ENCODE data around the gene DNM3.

DNA sequence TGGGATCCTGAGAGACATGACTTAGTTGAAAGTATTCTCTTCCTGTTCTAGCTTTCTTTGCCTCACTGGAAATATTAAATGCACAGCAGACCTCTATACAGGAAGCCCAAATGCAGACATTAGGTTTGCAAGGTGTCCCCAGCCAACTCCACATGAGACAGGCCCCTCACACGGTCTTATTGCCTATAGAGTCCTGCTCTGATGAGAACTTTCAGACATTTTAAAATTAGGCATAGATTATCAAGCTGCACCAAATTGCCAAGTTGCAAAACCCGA is 327.2 kb downstream of the DNM3 start:
- TF ChIP-seq, protein P1, sequence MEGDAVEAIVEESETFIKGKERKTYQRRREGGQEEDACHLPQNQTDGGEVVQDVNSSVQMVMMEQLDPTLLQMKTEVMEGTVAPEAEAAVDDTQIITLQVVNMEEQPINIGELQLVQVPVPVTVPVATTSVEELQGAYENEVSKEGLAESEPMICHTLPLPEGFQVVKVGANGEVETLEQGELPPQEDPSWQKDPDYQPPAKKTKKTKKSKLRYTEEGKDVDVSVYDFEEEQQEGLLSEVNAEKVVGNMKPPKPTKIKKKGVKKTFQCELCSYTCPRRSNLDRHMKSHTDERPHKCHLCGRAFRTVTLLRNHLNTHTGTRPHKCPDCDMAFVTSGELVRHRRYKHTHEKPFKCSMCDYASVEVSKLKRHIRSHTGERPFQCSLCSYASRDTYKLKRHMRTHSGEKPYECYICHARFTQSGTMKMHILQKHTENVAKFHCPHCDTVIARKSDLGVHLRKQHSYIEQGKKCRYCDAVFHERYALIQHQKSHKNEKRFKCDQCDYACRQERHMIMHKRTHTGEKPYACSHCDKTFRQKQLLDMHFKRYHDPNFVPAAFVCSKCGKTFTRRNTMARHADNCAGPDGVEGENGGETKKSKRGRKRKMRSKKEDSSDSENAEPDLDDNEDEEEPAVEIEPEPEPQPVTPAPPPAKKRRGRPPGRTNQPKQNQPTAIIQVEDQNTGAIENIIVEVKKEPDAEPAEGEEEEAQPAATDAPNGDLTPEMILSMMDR (IDR thresholded peaks at IDR 0.05; ENCODE audit: insufficient read depth, low read depth, low read length), result no peak
- no peak for TF ChIP-seq EZH2 (IDR thresholded peaks at IDR 0.05; ENCODE audit: insufficient read depth, low read length)
